Measurements from ENCODE around the gene ABHD16A.

- TF ChIP-seq ZNF565 (CRISPR knock-in tag; conservative IDR thresholded peaks at IDR 0.05; ENCODE audit: low read depth) (no peak), ZFP30 (CRISPR knock-in tag; IDR thresholded peaks at IDR 0.05) (no peak), RARB (CRISPR knock-in tag; IDR thresholded peaks at IDR 0.05) (no peak)
- TF ChIP-seq, protein P1, sequence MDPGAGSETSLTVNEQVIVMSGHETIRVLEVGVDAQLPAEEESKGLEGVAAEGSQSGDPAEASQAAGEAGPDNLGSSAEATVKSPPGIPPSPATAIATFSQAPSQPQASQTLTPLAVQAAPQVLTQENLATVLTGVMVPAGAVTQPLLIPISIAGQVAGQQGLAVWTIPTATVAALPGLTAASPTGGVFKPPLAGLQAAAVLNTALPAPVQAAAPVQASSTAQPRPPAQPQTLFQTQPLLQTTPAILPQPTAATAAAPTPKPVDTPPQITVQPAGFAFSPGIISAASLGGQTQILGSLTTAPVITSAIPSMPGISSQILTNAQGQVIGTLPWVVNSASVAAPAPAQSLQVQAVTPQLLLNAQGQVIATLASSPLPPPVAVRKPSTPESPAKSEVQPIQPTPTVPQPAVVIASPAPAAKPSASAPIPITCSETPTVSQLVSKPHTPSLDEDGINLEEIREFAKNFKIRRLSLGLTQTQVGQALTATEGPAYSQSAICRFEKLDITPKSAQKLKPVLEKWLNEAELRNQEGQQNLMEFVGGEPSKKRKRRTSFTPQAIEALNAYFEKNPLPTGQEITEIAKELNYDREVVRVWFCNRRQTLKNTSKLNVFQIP (CRISPR knock-in tag; IDR thresholded peaks at IDR 0.05; ENCODE audit: borderline replicate concordance, low read depth), result no peak
- TF ChIP-seq, protein P2, sequence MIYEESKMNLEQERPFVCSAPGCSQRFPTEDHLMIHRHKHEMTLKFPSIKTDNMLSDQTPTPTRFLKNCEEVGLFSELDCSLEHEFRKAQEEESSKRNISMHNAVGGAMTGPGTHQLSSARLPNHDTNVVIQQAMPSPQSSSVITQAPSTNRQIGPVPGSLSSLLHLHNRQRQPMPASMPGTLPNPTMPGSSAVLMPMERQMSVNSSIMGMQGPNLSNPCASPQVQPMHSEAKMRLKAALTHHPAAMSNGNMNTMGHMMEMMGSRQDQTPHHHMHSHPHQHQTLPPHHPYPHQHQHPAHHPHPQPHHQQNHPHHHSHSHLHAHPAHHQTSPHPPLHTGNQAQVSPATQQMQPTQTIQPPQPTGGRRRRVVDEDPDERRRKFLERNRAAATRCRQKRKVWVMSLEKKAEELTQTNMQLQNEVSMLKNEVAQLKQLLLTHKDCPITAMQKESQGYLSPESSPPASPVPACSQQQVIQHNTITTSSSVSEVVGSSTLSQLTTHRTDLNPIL (CRISPR knock-in tag; IDR thresholded peaks at IDR 0.05; ENCODE audit: low read depth), result no peak
Observed at GRCh38 chr6:31737315-31737990, 34.3 kb upstream of the ABHD16A start.
